K562 (cell line): ENCODE measurements around the gene SHF. TPM values are rescaled to one million over a fixed set of nuclear protein-coding genes. Genes with fewer than 3 reads are reported as not detected.

Experiments
- ATAC-seq: fragments of 200-7000 bp; cut with Tn5 transposase; 3 replicates; pipeline ENCODE4 v1.9.1; 2020; ENCODE audit warnings: moderate library complexity
- BruUV-seq: library from RNA; stranded (reverse); fragments of 400-500 nt; replicated peaks from 2 replicates; lab custom pipeline; 2021; lab: Mats Ljungman, UMichigan
- CTCF ChIA-PET: fragments of 300-600 bp; formaldehyde crosslinking; extraction: SDS; loops from one replicate; lab custom pipeline; 2021; ENCODE audit warnings: low intra/inter-chr PET ratio; lab: Yijun Ruan, JAX
- POLR2A ChIA-PET: fragments of 300-600, 350-650 bp; sonication (Branson Sonifier 250); formaldehyde crosslinking; extraction: SDS; loops from one replicate; lab custom pipeline; 2021; ENCODE audit warnings: antibody characterized with exemption, inconsistent platforms; lab: Yijun Ruan, JAX
- DNase-seq, 4 experiments: peaks; one replicate each; pipeline versions ENCODE4 v3.0.0 to v3.0.0-alpha.2; 2011 to 2018; ENCODE audit warnings: low spot score in 3 of 4, mixed read lengths in 3 of 4; ENCODE audit errors: extremely low read depth in 1 of 4
- FAIRE-seq: peaks from 2 replicates; lab custom pipeline; 2011; peaks lifted over from hg19 to GRCh38; lab: Jason Lieb, UNC
- H2AFZ ChIP-seq: 2 replicates; pipeline ENCODE4 v1.6.0; 2011; ENCODE audit warnings: low read depth, low read length, control low read depth, inconsistent platforms
- H3K27ac ChIP-seq: fragments of 200-600 bp; 3 replicates; pipeline ENCODE4 v1.8.0; 2011; ENCODE audit warnings: low read depth, mild to moderate bottlenecking, control low read depth, inconsistent platforms, low read length, moderate library complexity, mixed read lengths; ENCODE audit errors: extremely low read depth
- H3K27me3 ChIP-seq, 2 experiments: fragments of 300-600 bp in 1 of 2; 2 replicates in 1 of 2; 3 replicates in 1 of 2; pipeline versions ENCODE4 v1.6.0 to v1.8.0; 2011; ENCODE audit warnings: inconsistent platforms in 2 of 2, low read length in 2 of 2, mild to moderate bottlenecking in 1 of 2, mixed read lengths in 1 of 2, moderate library complexity in 1 of 2; ENCODE audit not compliant: control insufficient read depth in 2 of 2, insufficient read depth in 2 of 2
- H3K36me3 ChIP-seq: fragments of 300-600 bp; 3 replicates; pipeline ENCODE4 v1.8.0; 2011; ENCODE audit warnings: mild to moderate bottlenecking, low read length, inconsistent platforms; ENCODE audit not compliant: control insufficient read depth, insufficient read depth
- H3K4me1 ChIP-seq, 2 experiments: fragments of 200-600 bp in 1 of 2; replicated peaks in 1 of 2; 2 replicates in 1 of 2; 3 replicates in 1 of 2; pipeline versions ENCODE4 v1.5.1 to v1.8.0; 2011; ENCODE audit warnings: inconsistent platforms in 2 of 2, low read length in 2 of 2, mild to moderate bottlenecking in 1 of 2, mixed read lengths in 1 of 2, moderate library complexity in 1 of 2; ENCODE audit not compliant: control insufficient read depth in 2 of 2, insufficient read depth in 2 of 2
- H3K4me2 ChIP-seq: 2 replicates; pipeline ENCODE4 v1.6.1; 2011; ENCODE audit warnings: low read length, control low read depth, inconsistent platforms, mixed read lengths; ENCODE audit not compliant: insufficient read depth
- H3K4me3 ChIP-seq: fragments of 200-600 bp; sonication (generic), shearing (Covaris generic); 2 replicates; pipeline ENCODE4 v1.5.1; 2016; ENCODE audit warnings: control low read depth, inconsistent platforms
- H3K79me2 ChIP-seq: fragments of 200-600 bp; 3 replicates; pipeline ENCODE4 v1.8.0; 2011; ENCODE audit warnings: low read length, inconsistent platforms; ENCODE audit not compliant: control insufficient read depth, insufficient read depth
- H3K9ac ChIP-seq, 2 experiments: 2 replicates each; pipeline versions ENCODE4 v1.6.0 to v1.6.1; 2011; ENCODE audit warnings: low read depth in 2 of 2, low read length in 2 of 2, control low read depth in 1 of 2, inconsistent platforms in 1 of 2, mild to moderate bottlenecking in 1 of 2, mixed read lengths in 1 of 2; ENCODE audit not compliant: insufficient read depth in 1 of 2
- H3K9me1 ChIP-seq: one replicate; pipeline ENCODE4 v1.6.0; 2011; ENCODE audit warnings: inconsistent platforms, mild to moderate bottlenecking, low read length, moderate library complexity; ENCODE audit not compliant: control insufficient read depth, insufficient read depth
- H3K9me3 ChIP-seq: replicated peaks from 2 replicates; pipeline ENCODE4 v1.5.1; 2011; ENCODE audit warnings: low read depth, low read length, inconsistent platforms; ENCODE audit not compliant: control insufficient read depth, insufficient read depth
- H4K20me1 ChIP-seq: replicated peaks from 2 replicates; pipeline ENCODE4 v1.6.1; 2011; ENCODE audit warnings: low read length, inconsistent platforms, mixed read lengths; ENCODE audit not compliant: control insufficient read depth, insufficient read depth
- POLR2B ChIP-seq: fragments of 450-650 bp; IDR thresholded peaks from 2 replicates; pipeline ENCODE4 v1.6.1; 2018; ENCODE audit warnings: low read depth; ENCODE audit not compliant: partially characterized antibody
- SPI1 ChIP-seq: IDR thresholded peaks from 2 replicates; pipeline ENCODE4 v1.6.1; 2011; ENCODE audit warnings: low read depth, low read length, control low read depth, borderline replicate concordance
- ZNF175 ChIP-seq: fragments of 200-800 bp; sonication (Bioruptor generic); IDR thresholded peaks from 2 replicates; pipeline ENCODE4 v1.6.1; 2016; ENCODE audit warnings: low read depth, mild to moderate bottlenecking, missing genetic modification characterization, missing compliant biosample characterization
- ZNF408 ChIP-seq: fragments of 250-450 bp; sonication (Bioruptor Pico); IDR thresholded peaks from 2 replicates; pipeline ENCODE4 v1.4.0; 2020; ENCODE audit warnings: low read depth, mild to moderate bottlenecking, moderate library complexity
- in situ Hi-C: fragments of 300-500 bp; cut with MboI; formaldehyde crosslinking; loops from 4 replicates; pipeline ENCODE4 v1.15.0; 2018; ENCODE audit warnings: inconsistent platforms, mixed read lengths
- intact Hi-C: fragments of 100-400 bp; cut with micrococcal nuclease; formaldehyde crosslinking; loops from 2 replicates; pipeline ENCODE4 v1.14.2; 2022
- polyA plus RNA-seq, 8 experiments: library from polyadenylated mRNA; depleted of rRNA in 4 of 8; stranded (reverse) in 5 of 8; unstranded in 3 of 8; fragments of >200 nt; fragmentation: Nextera tagmentation in 2 of 8; fragmentation: Illumina TruSeq in 1 of 8; extraction: Ambion mirVana in 2 of 8; extraction: Trizol in 1 of 8; gene quantifications; 2 replicates each; pipeline versions ENCODE4 v1.2.1 to v1.2.3, GENCODE V29; 2011 to 2014; ENCODE audit warnings: inconsistent platforms in 1 of 8, missing spikeins in 1 of 8
- total RNA-seq, 7 experiments: library from RNA; depleted of rRNA in 6 of 7; stranded (reverse); fragments of >200 nt in 6 of 7; fragmentation: Illumina TruSeq in 2 of 7; extraction: Trizol in 2 of 7; gene quantifications; 2 replicates each; pipeline versions ENCODE4 v1.2.1 to v1.2.3, GENCODE V29; 2011 to 2021; ENCODE audit warnings: low replicate concordance in 1 of 7
- TF ChIP-seq, protein P1 (sequence below), 3 experiments: IDR thresholded peaks in 2 of 3; conservative IDR thresholded peaks in 1 of 3; 2 replicates each; pipeline ENCODE4 v1.5.1; 2011 to 2012; ENCODE audit warnings: low read length in 3 of 3, mild to moderate bottlenecking in 3 of 3, control low read depth in 2 of 3, improper control_type of control experiment in 1 of 3, inconsistent platforms in 1 of 3, low read depth in 1 of 3, mixed read lengths in 1 of 3, moderate library complexity in 1 of 3; ENCODE audit not compliant: insufficient read depth in 2 of 3
- TF ChIP-seq, protein P2 (sequence below): sonication (generic); formaldehyde crosslinking; IDR thresholded peaks from 2 replicates; pipeline ENCODE4 v1.8.0; 2022; ENCODE audit warnings: mild to moderate bottlenecking, missing genetic modification reagents

The SHF gene
- total and polyA plus RNA-seq, 9 of the 15 experiments (the other 6 are each of a cell fraction or from before 2014, with no cell fraction given), result 0.51 to 2.2 (median 0.85) TPM; not detected in 2

GRCh38 chr15:45126535-45127158 is 61.1 kb downstream of the SHF start (continued):
- TF ChIP-seq, protein P1, sequence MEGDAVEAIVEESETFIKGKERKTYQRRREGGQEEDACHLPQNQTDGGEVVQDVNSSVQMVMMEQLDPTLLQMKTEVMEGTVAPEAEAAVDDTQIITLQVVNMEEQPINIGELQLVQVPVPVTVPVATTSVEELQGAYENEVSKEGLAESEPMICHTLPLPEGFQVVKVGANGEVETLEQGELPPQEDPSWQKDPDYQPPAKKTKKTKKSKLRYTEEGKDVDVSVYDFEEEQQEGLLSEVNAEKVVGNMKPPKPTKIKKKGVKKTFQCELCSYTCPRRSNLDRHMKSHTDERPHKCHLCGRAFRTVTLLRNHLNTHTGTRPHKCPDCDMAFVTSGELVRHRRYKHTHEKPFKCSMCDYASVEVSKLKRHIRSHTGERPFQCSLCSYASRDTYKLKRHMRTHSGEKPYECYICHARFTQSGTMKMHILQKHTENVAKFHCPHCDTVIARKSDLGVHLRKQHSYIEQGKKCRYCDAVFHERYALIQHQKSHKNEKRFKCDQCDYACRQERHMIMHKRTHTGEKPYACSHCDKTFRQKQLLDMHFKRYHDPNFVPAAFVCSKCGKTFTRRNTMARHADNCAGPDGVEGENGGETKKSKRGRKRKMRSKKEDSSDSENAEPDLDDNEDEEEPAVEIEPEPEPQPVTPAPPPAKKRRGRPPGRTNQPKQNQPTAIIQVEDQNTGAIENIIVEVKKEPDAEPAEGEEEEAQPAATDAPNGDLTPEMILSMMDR (IDR thresholded peaks at IDR 0.05 in 2 of 3, conservative IDR thresholded peaks at IDR 0.05 in 1 of 3; ENCODE audit: insufficient read depth in 2 of 3, low read depth in 1 of 3, low read length in 3 of 3), result peak; percentile 57 to 77 (median 73); a peak in 5 of 6 replicates
- TF ChIP-seq SPI1, result 0 out of 2 replicates have a peak, but pooled peaks have one; percentile 3
- TF ChIP-seq, all 486 proteins: peak for 6

DNA sequence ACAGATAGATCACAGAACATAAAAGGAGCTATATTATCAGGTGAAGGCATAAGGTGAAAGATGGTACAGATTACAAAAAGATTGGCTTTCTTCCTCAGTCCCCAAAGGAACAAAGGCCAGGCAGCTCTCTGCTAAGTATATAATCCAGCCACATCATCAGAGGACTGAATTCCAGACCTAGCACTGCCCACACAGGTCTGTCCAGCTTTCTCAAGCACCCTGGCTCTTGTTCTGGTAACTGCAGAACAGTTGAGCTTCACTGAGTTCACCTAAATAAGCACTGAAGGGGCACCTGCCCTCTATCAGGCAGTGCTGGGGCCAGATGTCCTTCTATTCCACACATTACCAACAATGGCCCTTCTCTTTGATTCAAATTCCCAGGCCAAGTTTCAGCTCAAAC is 64.4 kb downstream of the SHF start:
- ChIA-PET POLR2A (no interaction called here), CTCF (no interaction called here)
- H3K4me3 ChIP-seq, result no peak overlapping the region
- DNase-seq, result no peak
- no peak overlapping the region for H3K9ac ChIP-seq
- BruUV-seq, result no TSS peak
- no peaks in the 10 kb centered on the region; a peak in 2 of 5 replicates for H3K4me1 ChIP-seq
- peaks cover 10 to 41% of the 10 kb centered on the region in 2 experiments; a peak in 4 of 5 replicates for H3K27me3 ChIP-seq
- ATAC-seq, result no peak
- H3K4me2 ChIP-seq, result no peak overlapping the region
- intact Hi-C loops (no loop called here), in situ Hi-C loops (loop anchor here (25.0 kb wide), 1 partner anchor 161 kb away; the partner anchor contains the start of gene TERB2)
- no peaks in the 10 kb centered on the region for H3K36me3 ChIP-seq
- no peaks in the 10 kb centered on the region for H3K9me1 ChIP-seq
- no peaks in the 10 kb centered on the region for H4K20me1 ChIP-seq
- FAIRE-seq, result no peak
- H2AFZ ChIP-seq, result no peak overlapping the region
- no peaks in the 10 kb centered on the region for H3K79me2 ChIP-seq
- no peak overlapping the region for H3K27ac ChIP-seq
- H3K9me3 ChIP-seq, result no peaks in the 10 kb centered on the region
- TF ChIP-seq, protein P2, sequence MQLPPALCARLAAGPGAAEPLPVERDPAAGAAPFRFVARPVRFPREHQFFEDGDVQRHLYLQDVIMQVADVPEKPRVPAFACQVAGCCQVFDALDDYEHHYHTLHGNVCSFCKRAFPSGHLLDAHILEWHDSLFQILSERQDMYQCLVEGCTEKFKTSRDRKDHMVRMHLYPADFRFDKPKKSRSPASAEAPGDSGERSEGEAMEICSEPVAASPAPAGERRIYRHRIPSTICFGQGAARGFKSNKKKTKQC (CRISPR knock-in tag), result no peak
- TF ChIP-seq POLR2B, result no peak
- no peak for TF ChIP-seq ZNF408
- TF ChIP-seq ZNF175 (CRISPR knock-in tag), result no peak
